Parathyroid adenoma (tissue), 2 donors: ENCODE data around the gene NAGPA.

Experiments
- H2AFZ ChIP-seq: fragments of 300-600 bp; sonication (generic); one replicate; pipeline ENCODE4 v1.7.0; 2017; ENCODE audit warnings: antibody characterized with exemption, mild to moderate bottlenecking
- H3K27ac ChIP-seq: fragments of 300-600 bp; sonication (generic); one replicate; pipeline ENCODE4 v1.7.0; 2017
- H3K27me3 ChIP-seq: fragments of 300-600 bp; sonication (generic); one replicate; pipeline ENCODE4 v1.7.0; 2017; ENCODE audit warnings: low read length; ENCODE audit not compliant: control insufficient read depth, insufficient read depth
- H3K36me3 ChIP-seq: fragments of 300-600 bp; sonication (generic); one replicate; pipeline ENCODE4 v1.7.0; 2017; ENCODE audit warnings: low read length; ENCODE audit not compliant: control insufficient read depth, insufficient read depth
- H3K4me1 ChIP-seq: fragments of 300-600 bp; sonication (generic); one replicate; pipeline ENCODE4 v1.7.0; 2017; ENCODE audit warnings: control low read depth
- H3K4me2 ChIP-seq: fragments of 300-600 bp; sonication (generic); one replicate; pipeline ENCODE4 v1.7.0; 2017; ENCODE audit warnings: low read length
- H3K4me3 ChIP-seq: fragments of 300-600 bp; sonication (generic); one replicate; pipeline ENCODE4 v1.7.0; 2017; ENCODE audit warnings: low read depth, low read length
- H3K79me2 ChIP-seq: fragments of 300-600 bp; sonication (generic); one replicate; pipeline ENCODE4 v1.7.0; 2017; ENCODE audit warnings: control low read depth
- H3K9ac ChIP-seq: fragments of 300-600 bp; sonication (generic); one replicate; pipeline ENCODE4 v1.7.0; 2017; ENCODE audit warnings: mild to moderate bottlenecking
- H3K9me3 ChIP-seq: fragments of 300-600 bp; sonication (generic); one replicate; pipeline ENCODE4 v1.7.0; 2017; ENCODE audit warnings: low read length; ENCODE audit not compliant: control insufficient read depth
- TF ChIP-seq, protein P1 (sequence below): fragments of 300-600 bp; sonication (generic); IDR thresholded peaks from one replicate; pipeline ENCODE4 v1.7.0; 2017; ENCODE audit warnings: antibody characterized with exemption, mild to moderate bottlenecking
- donor health status: primary hyperparathyroidism.

Gene NAGPA

GRCh38 chr16:5006348-5007193 is 27.2 kb downstream of the NAGPA start:
- no peak overlapping the region for H3K4me2 ChIP-seq
- no peaks in the 10 kb centered on the region for H3K36me3 ChIP-seq
- H3K79me2 ChIP-seq = no peaks in the 10 kb centered on the region
- H3K4me3 ChIP-seq = no peak overlapping the region
- no peaks in the 10 kb centered on the region for H3K9me3 ChIP-seq
- no peaks in the 10 kb centered on the region for H3K27me3 ChIP-seq
- no peaks in the 10 kb centered on the region for H3K4me1 ChIP-seq
- TF ChIP-seq, protein P1, sequence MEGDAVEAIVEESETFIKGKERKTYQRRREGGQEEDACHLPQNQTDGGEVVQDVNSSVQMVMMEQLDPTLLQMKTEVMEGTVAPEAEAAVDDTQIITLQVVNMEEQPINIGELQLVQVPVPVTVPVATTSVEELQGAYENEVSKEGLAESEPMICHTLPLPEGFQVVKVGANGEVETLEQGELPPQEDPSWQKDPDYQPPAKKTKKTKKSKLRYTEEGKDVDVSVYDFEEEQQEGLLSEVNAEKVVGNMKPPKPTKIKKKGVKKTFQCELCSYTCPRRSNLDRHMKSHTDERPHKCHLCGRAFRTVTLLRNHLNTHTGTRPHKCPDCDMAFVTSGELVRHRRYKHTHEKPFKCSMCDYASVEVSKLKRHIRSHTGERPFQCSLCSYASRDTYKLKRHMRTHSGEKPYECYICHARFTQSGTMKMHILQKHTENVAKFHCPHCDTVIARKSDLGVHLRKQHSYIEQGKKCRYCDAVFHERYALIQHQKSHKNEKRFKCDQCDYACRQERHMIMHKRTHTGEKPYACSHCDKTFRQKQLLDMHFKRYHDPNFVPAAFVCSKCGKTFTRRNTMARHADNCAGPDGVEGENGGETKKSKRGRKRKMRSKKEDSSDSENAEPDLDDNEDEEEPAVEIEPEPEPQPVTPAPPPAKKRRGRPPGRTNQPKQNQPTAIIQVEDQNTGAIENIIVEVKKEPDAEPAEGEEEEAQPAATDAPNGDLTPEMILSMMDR = no peak
- no peak overlapping the region for H2AFZ ChIP-seq
- H3K27ac ChIP-seq = no peak overlapping the region
- no peak overlapping the region for H3K9ac ChIP-seq

DNA sequence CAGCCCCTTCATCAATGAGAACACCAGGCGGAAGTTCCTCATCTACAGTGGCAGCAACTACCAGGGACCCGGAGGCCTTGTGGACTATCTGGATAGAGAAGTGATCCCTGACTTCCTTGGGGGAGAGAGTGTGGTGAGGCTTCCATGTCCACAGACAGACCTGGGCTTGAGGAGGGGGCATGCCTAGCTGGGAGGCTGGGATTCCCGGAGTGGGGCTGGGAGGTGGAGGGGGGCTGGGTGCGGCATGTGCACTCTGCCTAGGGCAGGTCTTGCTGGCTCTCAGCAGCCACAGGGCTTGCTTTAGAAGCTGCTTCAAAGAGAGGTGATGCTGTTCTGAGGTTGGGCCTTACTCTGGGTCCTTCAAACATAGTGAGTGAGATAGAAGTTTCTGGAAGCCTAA is 27.8 kb downstream of the NAGPA start:
- no peak overlapping the region for H3K4me3 ChIP-seq
- no peaks in the 10 kb centered on the region for H3K27me3 ChIP-seq
- no peak overlapping the region for H2AFZ ChIP-seq
- no peak overlapping the region for H3K4me2 ChIP-seq
- no peaks in the 10 kb centered on the region for H3K79me2 ChIP-seq
- H3K27ac ChIP-seq = no peak overlapping the region
- TF ChIP-seq, protein P1 = no peak
- no peaks in the 10 kb centered on the region for H3K9me3 ChIP-seq
- H3K36me3 ChIP-seq = no peaks in the 10 kb centered on the region
- no peak overlapping the region for H3K9ac ChIP-seq
- no peaks in the 10 kb centered on the region for H3K4me1 ChIP-seq

GRCh38 chr16:5004311-5004710 is 29.4 kb downstream of the NAGPA start:
- TF ChIP-seq, protein P1 = no peak
- Histone ChIP-seq H3K27me3 (no peaks in the 10 kb centered on the region), H3K79me2 (no peaks in the 10 kb centered on the region), H3K27ac (no peak overlapping the region), H3K9ac (no peak overlapping the region), H3K4me3 (no peak overlapping the region), H3K9me3 (no peaks in the 10 kb centered on the region), H2AFZ (no peak overlapping the region), H3K36me3 (no peaks in the 10 kb centered on the region), H3K4me1 (no peaks in the 10 kb centered on the region), H3K4me2 (no peak overlapping the region)

GRCh38 chr16:5003828-5004227 is 29.9 kb downstream of the NAGPA start:
- Histone ChIP-seq H3K27me3 (no peaks in the 10 kb centered on the region), H3K9ac (no peak overlapping the region), H3K27ac (no peak overlapping the region), H3K4me1 (no peaks in the 10 kb centered on the region), H3K4me3 (no peak overlapping the region), H3K9me3 (no peaks in the 10 kb centered on the region), H3K79me2 (no peaks in the 10 kb centered on the region), H3K4me2 (no peak overlapping the region), H2AFZ (no peak overlapping the region), H3K36me3 (no peaks in the 10 kb centered on the region)
- TF ChIP-seq, protein P1 = no peak

DNA sequence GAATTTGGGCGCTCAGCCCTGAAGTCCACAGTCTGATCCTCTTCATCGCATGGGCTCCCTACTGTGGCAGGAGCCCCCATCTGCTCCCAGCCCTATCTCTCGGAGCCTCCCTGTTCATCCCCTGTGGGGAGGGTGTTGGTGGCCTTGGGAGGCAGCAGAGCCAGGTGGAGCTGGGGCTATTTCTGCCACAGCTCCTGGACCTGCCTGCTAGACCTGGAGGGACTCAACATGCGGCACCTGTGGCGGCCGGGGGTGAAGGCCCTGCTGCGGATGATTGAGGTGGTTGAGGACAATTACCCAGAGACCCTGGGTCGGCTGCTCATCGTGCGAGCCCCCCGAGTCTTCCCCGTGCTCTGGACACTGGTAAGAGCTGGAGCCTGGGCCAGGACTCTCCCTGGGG is 30.5 kb downstream of the NAGPA start:
- Histone ChIP-seq H2AFZ (no peak overlapping the region), H3K9me3 (no peaks in the 10 kb centered on the region), H3K4me3 (no peak overlapping the region), H3K27me3 (no peaks in the 10 kb centered on the region), H3K4me1 (no peaks in the 10 kb centered on the region), H3K9ac (no peak overlapping the region), H3K4me2 (no peak overlapping the region), H3K36me3 (no peaks in the 10 kb centered on the region), H3K27ac (no peak overlapping the region), H3K79me2 (no peaks in the 10 kb centered on the region)
- TF ChIP-seq, protein P1 = no peak
